Liver (tissue), 9 donors: Measurements from ENCODE around the gene AP4S1. TPM values are rescaled to one million over a fixed set of nuclear protein-coding genes. Genes with fewer than 3 reads are reported as not detected.

Experiments
- DNase-seq: peaks from one replicate; pipeline ENCODE4 v3.0.0-alpha.2; 2017; ENCODE audit warnings: low spot score
- H3K27ac ChIP-seq, 2 donors: one replicate each; pipeline ENCODE4 v1.7.0; 2013; ENCODE audit warnings: inconsistent platforms in 2 of 2, low read length in 2 of 2, control low read depth in 1 of 2, low read depth in 1 of 2, mild to moderate bottlenecking in 1 of 2
- H3K27me3 ChIP-seq, 4 donors: one replicate each; pipeline versions ENCODE4 v1.6.1 to v1.7.0; 2013; ENCODE audit warnings: low read length in 3 of 4, inconsistent platforms in 1 of 4, mild to moderate bottlenecking in 1 of 4, moderate library complexity in 1 of 4; ENCODE audit not compliant: control insufficient read depth in 4 of 4, insufficient read depth in 4 of 4
- H3K36me3 ChIP-seq, 4 donors: one replicate each; pipeline versions ENCODE4 v1.6.1 to v1.7.0; 2013; ENCODE audit warnings: low read length in 3 of 4, mild to moderate bottlenecking in 3 of 4, low read depth in 1 of 4, moderate library complexity in 1 of 4; ENCODE audit not compliant: control insufficient read depth in 4 of 4, insufficient read depth in 3 of 4
- H3K4me1 ChIP-seq, 4 donors: one replicate each; pipeline versions ENCODE4 v1.6.1 to v1.7.0; 2013; ENCODE audit warnings: low read length in 3 of 4, mild to moderate bottlenecking in 3 of 4, moderate library complexity in 1 of 4; ENCODE audit not compliant: control insufficient read depth in 4 of 4, insufficient read depth in 4 of 4
- H3K4me3 ChIP-seq, 3 donors: one replicate each; pipeline versions ENCODE4 v1.6.1 to v1.7.0; 2013; ENCODE audit warnings: low read length in 3 of 3, control low read depth in 1 of 3, low read depth in 1 of 3, mild to moderate bottlenecking in 1 of 3
- H3K9ac ChIP-seq, 2 donors: one replicate each; pipeline ENCODE4 v1.7.0; 2013; ENCODE audit warnings: low read length in 2 of 2, mild to moderate bottlenecking in 2 of 2, moderate library complexity in 2 of 2, control low read depth in 1 of 2, low read depth in 1 of 2
- H3K9me3 ChIP-seq, 4 donors: one replicate each; pipeline versions ENCODE4 v1.6.1 to v1.7.0; 2013; ENCODE audit warnings: low read length in 3 of 4; ENCODE audit not compliant: control insufficient read depth in 4 of 4
- EGR1 ChIP-seq, 2 donors: IDR thresholded peaks; 2 replicates each; pipeline ENCODE4 v1.6.1; 2016 to 2018; ENCODE audit warnings: antibody characterized with exemption in 2 of 2, low read depth in 2 of 2
- FOXA1 ChIP-seq: IDR thresholded peaks from 2 replicates; pipeline ENCODE4 v1.6.1; 2016; ENCODE audit warnings: antibody characterized with exemption
- FOXA2 ChIP-seq: IDR thresholded peaks from 2 replicates; pipeline ENCODE4 v1.6.1; 2016; ENCODE audit warnings: antibody characterized with exemption
- GABPA ChIP-seq, 2 donors: IDR thresholded peaks in 1 of 2; conservative IDR thresholded peaks in 1 of 2; 2 replicates each; pipeline ENCODE4 v1.6.1; 2016; ENCODE audit warnings: antibody characterized with exemption in 2 of 2, mild to moderate bottlenecking in 1 of 2, moderate library complexity in 1 of 2
- HNF4G ChIP-seq: IDR thresholded peaks from 2 replicates; pipeline ENCODE4 v1.6.1; 2016; ENCODE audit warnings: antibody characterized with exemption
- JUND ChIP-seq, 2 donors: IDR thresholded peaks; 2 replicates each; pipeline ENCODE4 v1.6.1; 2016; ENCODE audit warnings: antibody characterized with exemption in 2 of 2
- MAX ChIP-seq: IDR thresholded peaks from 2 replicates; pipeline ENCODE4 v1.6.1; 2016; ENCODE audit warnings: antibody characterized with exemption
- NR2F2 ChIP-seq: IDR thresholded peaks from 2 replicates; pipeline ENCODE4 v1.6.1; 2016; ENCODE audit warnings: antibody characterized with exemption
- RAD21 ChIP-seq, 2 donors: IDR thresholded peaks; 2 replicates each; pipeline ENCODE4 v1.6.1; 2016; ENCODE audit warnings: antibody characterized with exemption in 2 of 2, mild to moderate bottlenecking in 2 of 2
- SP1 ChIP-seq: IDR thresholded peaks from 2 replicates; pipeline ENCODE4 v1.6.1; 2018; ENCODE audit warnings: antibody characterized with exemption, mild to moderate bottlenecking
- TAF1 ChIP-seq: conservative IDR thresholded peaks from 2 replicates; pipeline ENCODE4 v1.6.1; 2016; ENCODE audit warnings: antibody characterized with exemption, mild to moderate bottlenecking
- YY1 ChIP-seq: IDR thresholded peaks from 2 replicates; pipeline ENCODE4 v1.6.1; 2016; ENCODE audit warnings: antibody characterized with exemption, mild to moderate bottlenecking
- ZBTB33 ChIP-seq: IDR thresholded peaks from 2 replicates; pipeline ENCODE4 v1.6.1; 2016; ENCODE audit warnings: antibody characterized with exemption
- WGBS: extraction: QIAGEN DNeasy Blood & Tissue Kit; methylation state at CpG from one replicate; pipeline ENCODE4 v1.1.7; 2013; 5-methylcytosine and 5-hydroxymethylcytosine counted together
- polyA plus RNA-seq, 2 donors: library from polyadenylated mRNA; stranded (reverse) in 1 of 2; unstranded in 1 of 2; fragments of 200-250 nt in 1 of 2; fragments of >200 nt in 1 of 2; fragmentation: Nextera tagmentation in 1 of 2; extraction: Ambion mirVana in 1 of 2; gene quantifications; one replicate each; pipeline versions ENCODE4 v1.2.1 to v1.2.3, GENCODE V29; 2013 to 2015
- total RNA-seq, 2 donors: library from RNA; depleted of rRNA; stranded (reverse); fragments of >200 nt; gene quantifications; one replicate each; pipeline ENCODE4 v1.2.3, GENCODE V29; 2014
- TF ChIP-seq, protein P1 (sequence below): fragments of 150-350 bp; IDR thresholded peaks from 2 replicates; pipeline ENCODE4 v1.5.1; 2017; ENCODE audit warnings: improper control_type of control experiment, low read depth, low read length; ENCODE audit not compliant: missing input control
- donor health status: healthy.
- donor health status: healthy.
- donor health status: healthy.
- donor health status: healthy.
- donor health status: healthy.

The AP4S1 gene
- total and polyA plus RNA-seq, 4 donors, result 1.3 to 4.3 (median 1.7) TPM

DNA sequence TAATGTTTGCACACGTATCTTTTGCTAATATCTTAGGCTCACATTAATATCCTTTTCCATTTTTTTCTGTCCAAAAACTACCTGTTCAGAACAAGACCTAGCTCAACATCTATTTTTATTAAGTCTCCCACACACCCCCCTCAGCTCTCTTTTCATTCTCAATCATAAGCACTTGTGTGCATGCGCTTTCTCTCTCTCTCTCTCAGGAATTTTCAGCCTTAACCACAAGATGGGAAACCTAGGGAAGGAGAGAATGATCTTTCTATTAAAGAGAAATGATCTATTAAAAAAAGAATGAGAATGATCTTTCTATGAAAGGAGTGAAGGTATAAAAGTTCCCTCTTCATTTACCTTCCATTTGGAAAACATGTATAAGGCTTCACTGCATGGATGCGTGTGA lies 39.7 kb upstream of the AP4S1 start:
- Histone ChIP-seq H3K27ac (no peak overlapping the region), H3K4me1 (peaks cover 3 to 22% (median 5%) of the 10 kb centered on the region in 4 donors), H3K9ac (no peak overlapping the region), H3K36me3 (peaks cover 0 to 2% (median 0%) of the 10 kb centered on the region in 4 donors), H3K4me3 (no peak overlapping the region), H3K9me3 (no peaks in the 10 kb centered on the region), H3K27me3 (no peaks in the 10 kb centered on the region)
- TF ChIP-seq HNF4G (no peak), YY1 (no peak), ZBTB33 (no peak), TAF1 (no peak), JUND (IDR thresholded peaks at IDR 0.05) (no peak), EGR1 (IDR thresholded peaks at IDR 0.05; ENCODE audit: low read depth in 2 of 2) (no peak), RAD21 (IDR thresholded peaks at IDR 0.05) (no peak)
- TF ChIP-seq, protein P1, sequence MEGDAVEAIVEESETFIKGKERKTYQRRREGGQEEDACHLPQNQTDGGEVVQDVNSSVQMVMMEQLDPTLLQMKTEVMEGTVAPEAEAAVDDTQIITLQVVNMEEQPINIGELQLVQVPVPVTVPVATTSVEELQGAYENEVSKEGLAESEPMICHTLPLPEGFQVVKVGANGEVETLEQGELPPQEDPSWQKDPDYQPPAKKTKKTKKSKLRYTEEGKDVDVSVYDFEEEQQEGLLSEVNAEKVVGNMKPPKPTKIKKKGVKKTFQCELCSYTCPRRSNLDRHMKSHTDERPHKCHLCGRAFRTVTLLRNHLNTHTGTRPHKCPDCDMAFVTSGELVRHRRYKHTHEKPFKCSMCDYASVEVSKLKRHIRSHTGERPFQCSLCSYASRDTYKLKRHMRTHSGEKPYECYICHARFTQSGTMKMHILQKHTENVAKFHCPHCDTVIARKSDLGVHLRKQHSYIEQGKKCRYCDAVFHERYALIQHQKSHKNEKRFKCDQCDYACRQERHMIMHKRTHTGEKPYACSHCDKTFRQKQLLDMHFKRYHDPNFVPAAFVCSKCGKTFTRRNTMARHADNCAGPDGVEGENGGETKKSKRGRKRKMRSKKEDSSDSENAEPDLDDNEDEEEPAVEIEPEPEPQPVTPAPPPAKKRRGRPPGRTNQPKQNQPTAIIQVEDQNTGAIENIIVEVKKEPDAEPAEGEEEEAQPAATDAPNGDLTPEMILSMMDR, result no peak
- 99% methylated on average over 3 of the region's 3 CpGs for WGBS
- DNase-seq, result no peak

GRCh38 chr14:30988509-30988908 lies 36.9 kb upstream of the AP4S1 start:
- DNase-seq, result no peak
- peaks cover 6 to 32% (median 6%) of the 10 kb centered on the region in 4 donors for H3K4me1 ChIP-seq
- TF ChIP-seq SP1 (no peak), ZBTB33 (no peak), NR2F2 (no peak), JUND (IDR thresholded peaks at IDR 0.05) (no peak), GABPA (IDR thresholded peaks at IDR 0.05 in 1 of 2, conservative IDR thresholded peaks at IDR 0.05 in 1 of 2) (no peak), FOXA1 (no peak), MAX (no peak), FOXA2 (no peak), EGR1 (IDR thresholded peaks at IDR 0.05; ENCODE audit: low read depth in 2 of 2) (no peak), RAD21 (IDR thresholded peaks at IDR 0.05) (no peak), HNF4G (no peak)
- TF ChIP-seq, protein P1, result no peak
- H3K36me3 ChIP-seq, result peaks cover 0 to 2% (median 0%) of the 10 kb centered on the region in 4 donors
- H3K27ac ChIP-seq, result no peak overlapping the region
- H3K4me3 ChIP-seq, result no peak overlapping the region
- no peaks in the 10 kb centered on the region for H3K9me3 ChIP-seq
- H3K27me3 ChIP-seq, result no peaks in the 10 kb centered on the region
- no peak overlapping the region for H3K9ac ChIP-seq
